ENCODE data around the gene CDH13.

DNA sequence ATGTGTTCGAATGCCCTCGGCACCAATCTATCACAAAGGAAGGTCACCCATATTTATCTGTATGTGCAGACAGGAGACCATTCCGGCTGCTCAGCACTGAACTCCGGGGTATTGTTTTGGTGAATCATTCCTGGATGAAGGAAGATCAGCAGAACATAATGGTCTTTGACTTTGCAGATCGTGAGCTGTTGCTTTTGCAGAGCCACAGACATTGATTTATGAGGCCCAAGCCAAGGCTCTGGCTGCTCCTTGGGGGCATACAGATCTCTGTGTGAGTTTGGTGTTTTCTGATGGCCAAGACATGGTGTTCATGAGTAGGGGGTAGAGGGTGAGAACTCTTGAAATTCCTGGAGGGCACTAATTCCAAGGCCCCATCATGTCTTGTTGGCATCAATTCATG lies 722.2 kb downstream of the CDH13 start:
- no peak for TF ChIP-seq GTF2F1 (IDR thresholded peaks at IDR 0.05; ENCODE audit: borderline replicate concordance, low read depth, low read length)
- TF ChIP-seq RFX5 (IDR thresholded peaks at IDR 0.05; ENCODE audit: borderline replicate concordance, low read depth, low read length), result no peak
- no peak for TF ChIP-seq CTCF (IDR thresholded peaks at IDR 0.05; ENCODE audit: control extremely low read depth in 1 of 3, insufficient read depth in 1 of 3, low read depth in 1 of 3, low read length in 3 of 3)
- TF ChIP-seq EZH2 (IDR thresholded peaks at IDR 0.05; ENCODE audit: low read depth, low read length, severe bottlenecking), result no peak
- no peak for TF ChIP-seq POLR2A (IDR thresholded peaks at IDR 0.05; ENCODE audit: control extremely low read depth in 1 of 2, low read depth in 2 of 2, low read length in 2 of 2)
- no peak for TF ChIP-seq BCL11A (IDR thresholded peaks at IDR 0.05; ENCODE audit: low read depth in 2 of 2, low read length in 2 of 2)
- TF ChIP-seq PHF8 (conservative IDR thresholded peaks at IDR 0.05; ENCODE audit: low read depth, low read length), result no peak
- no peak for TF ChIP-seq EP300 (IDR thresholded peaks at IDR 0.05; ENCODE audit: borderline replicate concordance in 1 of 2, low read depth in 2 of 2, low read length in 2 of 2)
- no peak for TF ChIP-seq TEAD4 (IDR thresholded peaks at IDR 0.05; ENCODE audit: low read depth, low read length)
- no peak for TF ChIP-seq GABPA (IDR thresholded peaks at IDR 0.05; ENCODE audit: borderline replicate concordance, insufficient read depth, low read length)
- TF ChIP-seq JUND (IDR thresholded peaks at IDR 0.05; ENCODE audit: low read length), result no peak
- no peak for TF ChIP-seq POLR2AphosphoS5 (IDR thresholded peaks at IDR 0.05; ENCODE audit: low read depth, low read length)
- TF ChIP-seq ZNF274 (IDR thresholded peaks at IDR 0.05; ENCODE audit: borderline replicate concordance, extremely low read depth, low read length), result no peak
- TF ChIP-seq RAD21 (IDR thresholded peaks at IDR 0.05 in 1 of 2, conservative IDR thresholded peaks at IDR 0.05 in 1 of 2; ENCODE audit: low read depth in 2 of 2, low read length in 2 of 2), result no peak
